ENCODE results near the gene MYO10. TPM values are rescaled to one million over a fixed set of nuclear protein-coding genes. Genes with fewer than 3 reads are reported as not detected.

MYO10 gene
- total RNA-seq, 4 donors from 2014 or later, result 3.2 to 30.7 (median 22.9) TPM

DNA sequence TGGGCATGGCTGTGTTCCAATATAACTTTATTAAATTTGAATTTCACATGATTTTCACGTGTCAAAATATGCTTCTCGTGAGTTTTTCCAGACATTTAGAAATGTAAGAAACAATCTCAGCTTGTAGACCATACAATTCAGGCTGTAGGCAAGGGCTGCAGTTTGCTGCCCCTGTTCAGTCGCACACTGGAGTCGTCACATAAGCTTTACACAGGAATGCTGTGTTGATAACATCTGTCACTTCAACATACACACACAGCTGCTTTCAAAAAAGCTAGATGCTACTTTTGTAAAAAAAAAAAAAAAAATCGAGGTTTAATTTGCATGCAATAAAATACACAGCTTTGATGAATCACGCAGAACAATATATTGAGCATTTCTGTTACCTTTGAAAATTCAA lies 77.9 kb downstream of the MYO10 start:
- TF ChIP-seq POLR2A (IDR thresholded peaks at IDR 0.05), result no peak
- TF ChIP-seq, protein P1, sequence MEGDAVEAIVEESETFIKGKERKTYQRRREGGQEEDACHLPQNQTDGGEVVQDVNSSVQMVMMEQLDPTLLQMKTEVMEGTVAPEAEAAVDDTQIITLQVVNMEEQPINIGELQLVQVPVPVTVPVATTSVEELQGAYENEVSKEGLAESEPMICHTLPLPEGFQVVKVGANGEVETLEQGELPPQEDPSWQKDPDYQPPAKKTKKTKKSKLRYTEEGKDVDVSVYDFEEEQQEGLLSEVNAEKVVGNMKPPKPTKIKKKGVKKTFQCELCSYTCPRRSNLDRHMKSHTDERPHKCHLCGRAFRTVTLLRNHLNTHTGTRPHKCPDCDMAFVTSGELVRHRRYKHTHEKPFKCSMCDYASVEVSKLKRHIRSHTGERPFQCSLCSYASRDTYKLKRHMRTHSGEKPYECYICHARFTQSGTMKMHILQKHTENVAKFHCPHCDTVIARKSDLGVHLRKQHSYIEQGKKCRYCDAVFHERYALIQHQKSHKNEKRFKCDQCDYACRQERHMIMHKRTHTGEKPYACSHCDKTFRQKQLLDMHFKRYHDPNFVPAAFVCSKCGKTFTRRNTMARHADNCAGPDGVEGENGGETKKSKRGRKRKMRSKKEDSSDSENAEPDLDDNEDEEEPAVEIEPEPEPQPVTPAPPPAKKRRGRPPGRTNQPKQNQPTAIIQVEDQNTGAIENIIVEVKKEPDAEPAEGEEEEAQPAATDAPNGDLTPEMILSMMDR (IDR thresholded peaks at IDR 0.05), result no peak
- H3K4me1 ChIP-seq, result no peaks in the 10 kb centered on the region
- H3K9me3 ChIP-seq, result no peaks in the 10 kb centered on the region
- no peak overlapping the region for H3K27ac ChIP-seq
- no peak for DNase-seq
- no peak overlapping the region for H3K4me3 ChIP-seq
- H3K27me3 ChIP-seq, result no peaks in the 10 kb centered on the region
- intact Hi-C loops (cut with DNase I; ENCODE audit: low total_unique reads), result no loop called here
- H3K36me3 ChIP-seq, result no peaks in the 10 kb centered on the region

DNA sequence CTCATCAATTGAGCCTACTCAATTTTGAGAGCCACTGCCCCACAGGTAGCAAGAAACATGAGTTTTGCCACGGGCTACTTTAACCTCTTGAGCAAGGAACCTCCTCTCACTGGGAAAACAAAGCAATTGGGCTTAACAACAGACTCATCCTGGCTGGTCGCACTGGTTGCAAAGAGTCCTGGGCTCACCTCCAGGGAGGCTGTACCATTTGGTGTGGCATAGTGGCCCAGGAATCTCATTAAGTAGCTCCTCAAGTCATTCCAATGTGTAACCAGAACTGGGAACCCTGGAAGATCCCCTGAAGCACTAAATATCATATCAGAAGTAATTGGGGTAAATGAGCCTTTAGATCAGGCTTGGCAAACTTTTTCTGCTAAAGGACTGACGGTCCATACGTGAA lies 78.5 kb downstream of the MYO10 start:
- no peaks in the 10 kb centered on the region for H3K9me3 ChIP-seq
- DNase-seq, result no peak
- no peak overlapping the region for H3K4me3 ChIP-seq
- TF ChIP-seq, protein P1 (IDR thresholded peaks at IDR 0.05), result no peak
- TF ChIP-seq POLR2A (IDR thresholded peaks at IDR 0.05), result no peak
- no peaks in the 10 kb centered on the region for H3K36me3 ChIP-seq
- H3K27me3 ChIP-seq, result no peaks in the 10 kb centered on the region
- intact Hi-C loops (cut with DNase I; ENCODE audit: low total_unique reads), result no loop called here
- H3K4me1 ChIP-seq, result no peaks in the 10 kb centered on the region
- H3K27ac ChIP-seq, result no peak overlapping the region

DNA sequence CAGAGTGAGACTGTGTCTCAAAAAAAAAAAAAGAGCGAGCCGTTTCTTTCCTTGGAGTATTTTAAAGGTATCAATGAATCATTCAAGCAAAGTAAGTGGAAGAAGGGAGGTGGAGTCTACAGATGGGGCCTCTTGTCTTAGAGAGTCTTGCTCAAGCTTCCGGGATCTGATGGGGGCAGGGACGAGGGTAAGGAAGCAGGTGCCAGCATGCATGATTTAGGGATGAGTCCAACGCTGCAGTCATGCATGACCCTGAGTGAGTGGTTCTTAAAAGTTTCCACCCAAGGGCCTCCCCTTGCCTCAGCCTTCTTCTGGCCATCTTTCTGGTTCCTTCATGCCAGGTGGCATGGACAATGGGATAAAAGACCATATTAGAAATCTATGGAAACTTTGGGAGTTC lies 79.6 kb downstream of the MYO10 start:
- no peaks in the 10 kb centered on the region for H3K36me3 ChIP-seq
- DNase-seq, result no peak
- H3K27me3 ChIP-seq, result no peaks in the 10 kb centered on the region
- no peaks in the 10 kb centered on the region for H3K9me3 ChIP-seq
- TF ChIP-seq, protein P1 (IDR thresholded peaks at IDR 0.05), result no peak
- TF ChIP-seq POLR2A (IDR thresholded peaks at IDR 0.05), result no peak
- H3K4me1 ChIP-seq, result no peaks in the 10 kb centered on the region
- intact Hi-C loops (cut with DNase I; ENCODE audit: low total_unique reads), result no loop called here
- H3K4me3 ChIP-seq, result no peak overlapping the region
- H3K27ac ChIP-seq, result no peak overlapping the region

DNA sequence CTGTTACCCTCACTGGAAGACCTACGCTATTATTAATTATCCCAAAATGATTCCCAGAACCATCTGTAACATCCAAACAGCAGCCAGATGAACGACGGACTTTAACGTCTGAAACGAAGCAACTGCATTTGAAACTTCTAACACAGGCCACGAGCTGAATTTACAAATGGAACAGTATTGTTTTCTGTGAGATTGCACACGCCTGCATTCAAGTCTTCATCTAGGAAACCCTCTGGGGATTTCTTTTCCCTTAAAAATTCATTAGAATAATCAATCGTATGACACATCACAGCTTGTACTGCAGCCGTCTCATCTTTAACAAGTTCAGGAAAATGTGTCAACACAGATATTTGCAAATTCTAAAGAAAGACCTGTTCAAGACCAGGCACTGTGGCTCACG lies 80.2 kb downstream of the MYO10 start:
- H3K9me3 ChIP-seq, result no peaks in the 10 kb centered on the region
- H3K36me3 ChIP-seq, result no peaks in the 10 kb centered on the region
- DNase-seq, result no peak
- no peak overlapping the region for H3K4me3 ChIP-seq
- no peak overlapping the region for H3K27ac ChIP-seq
- TF ChIP-seq, protein P1 (IDR thresholded peaks at IDR 0.05), result no peak
- intact Hi-C loops (cut with DNase I; ENCODE audit: low total_unique reads), result no loop called here
- H3K4me1 ChIP-seq, result no peaks in the 10 kb centered on the region
- no peaks in the 10 kb centered on the region for H3K27me3 ChIP-seq

DNA sequence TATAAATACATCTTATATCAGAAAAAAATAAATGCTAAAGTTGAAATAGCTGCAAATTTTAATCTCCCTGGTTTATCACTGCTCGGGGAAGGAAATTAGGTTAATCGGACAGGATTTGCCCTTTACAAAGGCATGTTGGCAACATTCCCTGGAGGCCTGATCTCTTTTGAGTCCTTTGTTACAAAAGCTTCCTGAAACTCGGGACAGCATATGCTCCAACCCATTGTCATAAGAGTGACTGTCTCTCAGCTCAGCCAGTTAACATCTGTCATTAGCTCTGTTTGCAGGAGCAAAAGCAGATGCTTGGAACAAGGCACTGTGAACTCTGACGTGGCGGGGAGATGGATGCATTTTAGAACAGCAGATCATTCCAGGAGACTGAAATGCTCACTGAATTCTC lies 80.6 kb downstream of the MYO10 start:
- no peak for TF ChIP-seq POLR2A (IDR thresholded peaks at IDR 0.05)
- TF ChIP-seq, protein P1 (IDR thresholded peaks at IDR 0.05), result no peak

More for the DNA sequence above, 80.6 kb downstream of the MYO10 start:
- H3K4me1 ChIP-seq, result no peaks in the 10 kb centered on the region
- H3K27ac ChIP-seq, result no peak overlapping the region
- intact Hi-C loops (cut with DNase I; ENCODE audit: low total_unique reads), result no loop called here
- no peaks in the 10 kb centered on the region for H3K36me3 ChIP-seq
- no peaks in the 10 kb centered on the region for H3K9me3 ChIP-seq
- DNase-seq, result peak in 1 of 2 donors; percentile 26
- no peak overlapping the region for H3K4me3 ChIP-seq
- no peaks in the 10 kb centered on the region for H3K27me3 ChIP-seq
